ENCODE results near the gene RAB44.

GRCh38 chr6:36719126-36719525 is 21.5 kb downstream of the RAB44 start:
- TF ChIP-seq CTCF (IDR thresholded peaks at IDR 0.05) (no peak), POLR2A (IDR thresholded peaks at IDR 0.05) (no peak), EP300 (IDR thresholded peaks at IDR 0.05) (no peak)
